GM08714 (cell line): ENCODE data around the gene CACNA1B.

Experiments used
- H3K4me3 ChIP-seq: fragments of 200-500 bp; sonication (Bioruptor generic); 2 replicates; pipeline ENCODE4 v1.5.1; 2014; ENCODE audit warnings: mild to moderate bottlenecking, low read length, inconsistent platforms
- ZNF274 ChIP-seq: IDR thresholded peaks from 2 replicates; pipeline ENCODE4 v1.6.1; 2012; ENCODE audit warnings: mild to moderate bottlenecking, low read depth, low read length

The CACNA1B gene

GRCh38 chr9:138049779-138050471 is 172.3 kb downstream of the CACNA1B start:
- TF ChIP-seq ZNF274 = no peak
- no peak overlapping the region for H3K4me3 ChIP-seq

- no peak for TF ChIP-seq ZNF274
Observed at GRCh38 chr9:138050472-138051330, 173.1 kb downstream of the CACNA1B start.

GRCh38 chr9:138051586-138052321 is 174.2 kb downstream of the CACNA1B start:
- H3K4me3 ChIP-seq = no peak overlapping the region
- TF ChIP-seq ZNF274 = no peak

More at GRCh38 chr9:138050472-138051330, 173.1 kb downstream of the CACNA1B start:
- H3K4me3 ChIP-seq = no peak overlapping the region

- TF ChIP-seq ZNF274 = no peak
- no peak overlapping the region for H3K4me3 ChIP-seq
Observed at GRCh38 chr9:138052322-138052615, 174.7 kb downstream of the CACNA1B start.

GRCh38 chr9:138052635-138053320 is 175.2 kb downstream of the CACNA1B start:
- no peak for TF ChIP-seq ZNF274

GRCh38 chr9:138053321-138053868 is 175.8 kb downstream of the CACNA1B start:
- H3K4me3 ChIP-seq = no peak overlapping the region
- TF ChIP-seq ZNF274 = no peak

More at GRCh38 chr9:138052635-138053320, 175.2 kb downstream of the CACNA1B start:
- no peak overlapping the region for H3K4me3 ChIP-seq

GRCh38 chr9:138053996-138054752 is 176.6 kb downstream of the CACNA1B start:
- TF ChIP-seq ZNF274 = no peak
- no peak overlapping the region for H3K4me3 ChIP-seq

GRCh38 chr9:138057726-138058125 is 180.1 kb downstream of the CACNA1B start:
- H3K4me3 ChIP-seq = no peak overlapping the region
- TF ChIP-seq ZNF274 = no peak

GRCh38 chr9:138058181-138058580 is 180.6 kb downstream of the CACNA1B start:
- no peak for TF ChIP-seq ZNF274
- H3K4me3 ChIP-seq = no peak overlapping the region

GRCh38 chr9:138059196-138059595 is 181.6 kb downstream of the CACNA1B start:
- no peak for TF ChIP-seq ZNF274

GRCh38 chr9:138060365-138060764 is 182.8 kb downstream of the CACNA1B start:
- no peak overlapping the region for H3K4me3 ChIP-seq
- no peak for TF ChIP-seq ZNF274

More at GRCh38 chr9:138059196-138059595, 181.6 kb downstream of the CACNA1B start:
- H3K4me3 ChIP-seq = no peak overlapping the region

- no peak overlapping the region for H3K4me3 ChIP-seq
- TF ChIP-seq ZNF274 = no peak
Observed at GRCh38 chr9:138060881-138061280, 183.3 kb downstream of the CACNA1B start.

- no peak for TF ChIP-seq ZNF274
- no peak overlapping the region for H3K4me3 ChIP-seq
Observed at GRCh38 chr9:138061631-138062030, 184.0 kb downstream of the CACNA1B start.

- TF ChIP-seq ZNF274 = no peak
- no peak overlapping the region for H3K4me3 ChIP-seq
Observed at GRCh38 chr9:138062196-138062595, 184.6 kb downstream of the CACNA1B start.
